Activated T-cell treated with anti-CD3 and anti-CD28 coated beads, Interleukin-2, amount 50 U/mL, for 72 hours (primary cell): Measurements from ENCODE around the gene IMPDH1. TPM values are rescaled to one million over a fixed set of nuclear protein-coding genes. Genes with fewer than 3 reads are reported as not detected.

Experiments
- ATAC-seq, 2 donors: fragments of 150-1000 bp; cut with Tn5 transposase; replicated peaks in 1 of 2; 2 replicates each; pipeline ENCODE4 v1.10.0; 2021; ENCODE audit warnings: moderate library complexity in 2 of 2, mild to moderate bottlenecking in 1 of 2
- DNase-seq, 2 donors: peaks; one replicate each; pipeline ENCODE4 v3.0.0; 2021 to 2022; ENCODE audit warnings: mixed read lengths in 1 of 2
- H3K27ac Mint-ChIP-seq: one replicate; pipeline ENCODE4 v1.8.0; 2022; ENCODE audit warnings: mild to moderate bottlenecking, moderate library complexity, mixed read lengths
- H3K27me3 Mint-ChIP-seq: one replicate; pipeline ENCODE4 v1.8.0; 2022; ENCODE audit warnings: low read depth, mixed read lengths
- H3K36me3 Mint-ChIP-seq, 2 donors: one replicate each; pipeline ENCODE4 v1.8.0; 2022; ENCODE audit warnings: mixed read lengths in 2 of 2, mild to moderate bottlenecking in 1 of 2; ENCODE audit not compliant: insufficient read depth in 2 of 2
- H3K4me1 Mint-ChIP-seq: one replicate; pipeline ENCODE4 v1.8.0; 2022; ENCODE audit warnings: low read depth, mixed read lengths
- H3K4me3 Mint-ChIP-seq, 2 donors: one replicate each; pipeline ENCODE4 v1.8.0; 2022; ENCODE audit warnings: mild to moderate bottlenecking in 2 of 2, mixed read lengths in 2 of 2, moderate library complexity in 2 of 2
- H3K9me3 Mint-ChIP-seq, 2 donors: one replicate each; pipeline ENCODE4 v1.8.0; 2022; ENCODE audit warnings: mixed read lengths in 2 of 2
- total RNA-seq, 2 donors: library from RNA; stranded (reverse); gene quantifications; one replicate each; pipeline ENCODE4 v1.2.3, GENCODE V29; 2022

Gene IMPDH1
- total RNA-seq, 2 donors from 2014 or later, result 39.5 to 41.3 TPM

- Mint-ChIP-seq H3K9me3 (no peaks in the 10 kb centered on the region), H3K4me3 (no peak overlapping the region), H3K4me1 (peaks cover 14% of the 10 kb centered on the region), H3K27ac (no peak overlapping the region), H3K27me3 (peaks cover 16% of the 10 kb centered on the region), H3K36me3 (no peaks in the 10 kb centered on the region)
- ATAC-seq (peak; percentile 81 to 83), DNase-seq (peak; percentile 82 to 86)
These were observed 16.1 kb upstream of the IMPDH1 start for GRCh38 chr7:128425850-128426249.

DNA sequence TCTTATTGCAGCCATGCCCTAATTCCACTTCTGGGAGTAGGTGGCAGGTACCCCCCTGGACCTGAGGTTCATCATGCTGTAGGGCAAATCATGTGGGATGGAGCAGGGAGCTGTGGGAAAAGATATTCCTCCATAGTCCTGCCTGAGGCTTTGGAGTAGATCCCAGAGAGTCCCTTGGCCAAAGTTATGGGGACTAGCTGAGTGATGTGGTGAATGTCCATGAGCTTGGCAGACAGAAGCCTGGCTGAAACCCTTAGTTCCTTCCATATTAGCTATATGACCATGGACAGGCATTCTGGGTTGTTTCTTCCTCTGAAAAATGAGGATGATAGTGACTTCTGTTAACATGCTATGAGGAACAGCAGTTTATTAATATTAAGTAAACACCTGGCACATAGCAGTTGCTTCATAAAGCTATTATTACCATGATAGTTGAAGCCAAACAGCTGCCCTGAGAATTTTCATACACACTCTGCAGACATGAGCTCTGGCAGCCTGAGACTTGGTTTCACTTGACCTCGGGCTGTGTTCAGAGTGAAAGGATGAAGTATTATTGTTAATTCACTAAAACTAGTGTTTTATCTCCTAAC lies 15.0 kb upstream of the IMPDH1 start:
- Mint-ChIP-seq H3K4me3 (no peak overlapping the region), H3K36me3 (no peaks in the 10 kb centered on the region), H3K4me1 (peaks cover 14% of the 10 kb centered on the region), H3K27me3 (peaks cover 15% of the 10 kb centered on the region), H3K9me3 (no peaks in the 10 kb centered on the region), H3K27ac (no peak overlapping the region)
- ATAC-seq (no peak), DNase-seq (no peak)

GRCh38 chr7:128422842-128423241 lies 13.1 kb upstream of the IMPDH1 start:
- peak in 1 of 2 donors; percentile 54 for ATAC-seq
- H3K4me1 Mint-ChIP-seq, result peaks cover 10% of the 10 kb centered on the region

DNA sequence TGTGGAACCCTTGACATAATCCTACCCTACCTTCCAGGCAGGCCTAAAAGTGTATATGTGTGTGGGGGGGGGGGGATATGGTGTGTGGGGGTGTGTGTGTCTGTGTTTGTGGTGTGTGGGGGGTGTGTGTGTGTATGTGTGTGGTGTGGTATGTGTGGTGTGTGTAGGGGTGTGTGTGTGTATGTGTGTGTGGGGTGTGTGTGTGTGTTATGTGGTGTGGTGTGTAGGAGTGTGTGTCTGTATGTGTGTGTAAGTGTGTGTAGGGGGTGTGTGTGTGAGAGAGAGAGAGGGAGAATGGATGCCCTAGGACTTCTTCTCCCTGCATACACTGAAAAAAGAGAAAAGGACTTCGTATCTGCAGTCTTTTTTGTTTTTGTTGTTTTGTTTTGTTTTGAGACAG lies 12.3 kb upstream of the IMPDH1 start:
- Mint-ChIP-seq H3K9me3 (no peaks in the 10 kb centered on the region), H3K36me3 (no peaks in the 10 kb centered on the region), H3K27ac (no peak overlapping the region), H3K27me3 (peaks cover 5% of the 10 kb centered on the region), H3K4me1 (peaks cover 5% of the 10 kb centered on the region), H3K4me3 (no peak overlapping the region)
- DNase-seq (no peak), ATAC-seq (no peak)

More at GRCh38 chr7:128422842-128423241, 13.1 kb upstream of the IMPDH1 start:
- H3K36me3 Mint-ChIP-seq, result no peaks in the 10 kb centered on the region
- H3K9me3 Mint-ChIP-seq, result no peaks in the 10 kb centered on the region
- DNase-seq, result no peak
- H3K27ac Mint-ChIP-seq, result no peak overlapping the region
- H3K27me3 Mint-ChIP-seq, result peaks cover 5% of the 10 kb centered on the region
- H3K4me3 Mint-ChIP-seq, result no peak overlapping the region

GRCh38 chr7:128421384-128421783 lies 11.6 kb upstream of the IMPDH1 start:
- no peak for DNase-seq
- H3K9me3 Mint-ChIP-seq, result no peaks in the 10 kb centered on the region
- peaks cover 5% of the 10 kb centered on the region for H3K27me3 Mint-ChIP-seq
- no peaks in the 10 kb centered on the region for H3K36me3 Mint-ChIP-seq
- no peak overlapping the region for H3K27ac Mint-ChIP-seq
- H3K4me1 Mint-ChIP-seq, result peaks cover 4% of the 10 kb centered on the region
- ATAC-seq, result no peak
- no peak overlapping the region for H3K4me3 Mint-ChIP-seq

- Mint-ChIP-seq H3K4me3 (no peak overlapping the region), H3K27me3 (peaks cover 5% of the 10 kb centered on the region), H3K36me3 (no peaks in the 10 kb centered on the region), H3K4me1 (peaks cover under 1% of the 10 kb centered on the region), H3K27ac (no peak overlapping the region), H3K9me3 (no peaks in the 10 kb centered on the region)
- DNase-seq, result no peak
- ATAC-seq, result no peak
These were observed 11.0 kb upstream of the IMPDH1 start for GRCh38 chr7:128420773-128421172.

DNA sequence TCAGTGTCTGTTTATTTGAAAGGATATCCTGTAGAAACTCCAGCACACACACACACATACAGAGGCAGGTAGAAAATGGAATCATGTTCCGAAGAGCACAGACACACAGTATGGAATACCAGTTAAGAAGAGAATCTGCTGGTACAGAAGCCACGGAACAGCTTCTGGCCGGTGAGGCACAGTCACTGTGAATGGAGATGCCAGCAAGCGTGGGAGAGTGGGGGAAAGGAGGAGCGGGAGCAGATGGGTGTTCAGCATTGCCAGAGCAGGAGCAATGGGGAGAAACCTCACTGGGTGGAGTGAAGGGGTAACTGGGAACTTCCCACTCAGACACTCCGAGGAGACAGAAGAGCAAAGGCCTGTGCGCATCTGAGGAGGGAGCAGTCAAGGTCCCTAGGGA lies 9.5 kb upstream of the IMPDH1 start:
- Mint-ChIP-seq H3K4me1 (no peaks in the 10 kb centered on the region), H3K27ac (no peak overlapping the region), H3K36me3 (no peaks in the 10 kb centered on the region), H3K27me3 (peaks cover 9% of the 10 kb centered on the region), H3K4me3 (no peak overlapping the region), H3K9me3 (no peaks in the 10 kb centered on the region)
- DNase-seq (no peak), ATAC-seq (no peak)

DNA sequence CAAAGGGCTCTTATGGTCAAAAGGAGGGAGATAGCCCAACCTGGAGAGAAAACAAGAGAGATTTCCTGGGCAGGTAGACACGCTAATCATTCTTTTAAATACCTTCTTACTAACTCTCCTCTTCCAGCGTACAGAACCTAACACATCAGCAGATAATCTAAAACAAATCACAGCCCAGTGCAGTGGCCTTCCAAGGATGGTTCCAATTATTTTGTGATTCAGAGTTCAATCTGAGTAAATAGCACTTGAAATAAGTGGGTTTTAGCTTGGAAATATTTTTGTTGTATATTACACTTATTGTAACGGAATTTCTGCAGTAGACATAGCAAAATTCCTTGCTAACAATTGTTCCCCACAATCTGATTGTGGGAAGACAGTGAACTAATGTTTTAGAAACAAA lies 7.3 kb upstream of the IMPDH1 start:
- ATAC-seq, result no peak
- no peaks in the 10 kb centered on the region for H3K4me1 Mint-ChIP-seq
- H3K36me3 Mint-ChIP-seq, result no peaks in the 10 kb centered on the region
- no peak overlapping the region for H3K27ac Mint-ChIP-seq
- peaks cover 0 to 2% of the 10 kb centered on the region in 2 donors for H3K9me3 Mint-ChIP-seq
- no peak overlapping the region for H3K4me3 Mint-ChIP-seq
- peaks cover 23% of the 10 kb centered on the region for H3K27me3 Mint-ChIP-seq
- no peak for DNase-seq

DNA sequence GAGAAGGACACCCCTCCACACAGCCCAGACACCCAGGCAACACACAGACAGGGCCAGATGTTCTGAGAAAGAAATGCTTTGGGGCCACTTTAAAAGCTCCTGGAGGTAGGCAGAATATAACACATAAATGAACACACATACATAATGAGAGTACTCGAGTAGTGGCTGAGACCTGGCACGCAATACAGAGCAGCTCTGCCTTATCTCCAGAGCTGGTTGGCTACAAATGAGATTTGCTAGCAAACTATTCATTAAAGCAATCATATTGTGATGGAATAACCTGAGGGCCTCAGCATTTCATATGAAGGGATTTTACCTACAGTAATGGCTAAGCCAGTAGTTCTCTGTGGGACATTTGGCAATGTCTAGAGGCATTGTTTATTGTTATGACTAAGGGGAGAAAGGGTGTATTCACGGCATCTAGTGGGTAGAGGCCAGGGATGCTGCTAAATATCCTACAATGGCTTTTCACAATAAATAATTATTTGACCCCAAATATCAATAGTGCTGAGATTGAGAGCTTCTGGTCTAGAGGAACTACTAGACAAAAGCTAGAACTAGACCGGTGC lies 5.5 kb upstream of the IMPDH1 start:
- Mint-ChIP-seq H3K27me3 (peaks cover 23% of the 10 kb centered on the region), H3K9me3 (peaks cover 0 to 2% of the 10 kb centered on the region in 2 donors)
- no peak for ATAC-seq

DNA sequence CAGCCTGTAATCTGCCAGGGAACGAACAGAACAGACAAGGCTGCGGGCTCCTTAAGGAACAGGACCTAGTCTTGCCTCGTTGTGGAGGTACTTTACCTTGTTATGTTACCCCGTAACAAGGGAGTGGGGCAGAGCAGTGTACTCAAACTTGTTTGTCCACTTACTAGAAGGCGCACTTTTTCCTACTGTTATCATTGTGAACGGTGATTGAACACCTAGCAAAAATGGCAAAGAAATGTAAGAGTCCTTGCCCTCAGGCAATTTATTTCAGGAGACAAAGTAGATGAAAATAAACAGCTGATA lies 620 bp upstream of the IMPDH1 start:
- H3K36me3 Mint-ChIP-seq, result no peaks in the 10 kb centered on the region
- H3K4me1 Mint-ChIP-seq, result peaks cover 24% of the 10 kb centered on the region
- H3K27ac Mint-ChIP-seq, result peak overlapping the region; percentile 51
- peaks cover 0 to 2% of the 10 kb centered on the region in 2 donors for H3K9me3 Mint-ChIP-seq
- DNase-seq (no peak), ATAC-seq (no peak)
- peaks cover 22% of the 10 kb centered on the region for H3K27me3 Mint-ChIP-seq
- H3K4me3 Mint-ChIP-seq, result peak overlapping the region; percentile 91 to 96

More for the DNA sequence above, 5.5 kb upstream of the IMPDH1 start:
- peaks cover 2% of the 10 kb centered on the region for H3K4me1 Mint-ChIP-seq
- no peaks in the 10 kb centered on the region for H3K36me3 Mint-ChIP-seq
- H3K4me3 Mint-ChIP-seq, result no peak overlapping the region
- no peak for DNase-seq
- no peak overlapping the region for H3K27ac Mint-ChIP-seq

GRCh38 chr7:128408709-128409595 lies 830 bp downstream of the IMPDH1 start:
- ATAC-seq (no peak), DNase-seq (no peak)
- Mint-ChIP-seq H3K4me3 (peak overlapping the region; percentile 90 to 91), H3K27ac (peak overlapping the region; percentile 6), H3K4me1 (peaks cover 36% of the 10 kb centered on the region), H3K9me3 (peaks cover 0 to 2% of the 10 kb centered on the region in 2 donors), H3K27me3 (peaks cover 15% of the 10 kb centered on the region), H3K36me3 (no peaks in the 10 kb centered on the region)

DNA sequence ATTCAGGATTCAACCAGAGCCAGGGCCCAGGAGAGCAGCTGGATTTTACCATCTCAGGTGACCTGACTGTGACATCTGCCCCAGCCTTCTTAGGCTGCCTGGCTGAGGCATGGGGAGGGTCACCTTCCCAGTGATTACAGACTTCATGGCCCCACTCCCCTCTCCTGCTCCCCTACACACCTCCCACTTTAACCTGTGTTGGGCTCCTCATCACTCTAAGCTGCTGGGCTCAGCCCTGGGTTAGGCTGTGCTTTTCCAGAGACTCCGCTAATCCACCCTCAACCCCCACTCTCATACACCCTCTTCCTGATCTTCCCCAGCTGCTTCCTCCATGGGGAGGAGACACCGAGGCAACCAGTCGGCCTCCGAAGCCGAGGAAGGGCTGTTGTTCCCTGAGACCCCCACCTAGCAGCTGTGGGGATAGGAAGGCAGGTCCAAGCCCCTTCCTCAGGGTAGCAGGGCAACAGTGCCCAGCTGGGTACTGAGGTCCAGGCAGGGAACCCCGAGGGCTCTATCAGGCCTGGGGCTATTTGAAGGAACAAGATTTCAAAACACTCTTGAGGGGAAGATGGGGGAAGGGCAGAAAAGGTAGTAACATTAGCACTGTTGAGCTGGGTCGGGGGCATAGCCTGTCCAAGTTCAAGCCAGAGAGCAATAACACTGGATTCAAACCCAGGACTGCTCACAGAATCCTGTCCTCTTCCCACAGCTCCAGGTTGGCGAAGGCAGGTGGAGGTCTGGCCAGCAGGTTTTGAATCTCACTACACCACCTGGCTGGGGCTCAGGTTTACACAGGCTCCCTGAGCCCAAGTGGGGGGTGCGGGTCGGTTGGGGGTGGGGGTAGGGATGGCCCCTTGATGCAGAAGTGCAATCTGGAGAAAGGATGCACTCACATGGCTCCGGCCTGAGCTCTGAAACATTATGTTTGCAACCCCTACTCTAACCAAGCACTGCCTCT lies 1.8 kb downstream of the IMPDH1 start:
- Mint-ChIP-seq H3K27me3 (peaks cover 6% of the 10 kb centered on the region), H3K27ac (no peak overlapping the region), H3K4me3 (peak overlapping the region; percentile 55 to 90), H3K9me3 (no peaks in the 10 kb centered on the region), H3K36me3 (no peaks in the 10 kb centered on the region), H3K4me1 (peaks cover 45% of the 10 kb centered on the region)
- no peak for DNase-seq
- ATAC-seq, result no peak

- Mint-ChIP-seq H3K27me3 (peaks cover 5% of the 10 kb centered on the region), H3K4me3 (no peak overlapping the region), H3K9me3 (no peaks in the 10 kb centered on the region), H3K27ac (no peak overlapping the region), H3K36me3 (no peaks in the 10 kb centered on the region), H3K4me1 (peaks cover 54% of the 10 kb centered on the region)
- DNase-seq (no peak), ATAC-seq (no peak)
These were observed 2.6 kb downstream of the IMPDH1 start for GRCh38 chr7:128407233-128407589.
